Superior temporal gyrus (tissue), 1 donor: ENCODE results near the gene PLS1.
A peak's percentile ranks its signal among the peaks of the same experiment; 100 is the strongest.
"Not testable (repeated sequence)": the region's sequence is repeated elsewhere in the genome, so short reads cannot be mapped to it uniquely, and the experiment has no call there.

Experiments used
- DNase-seq: peaks from one replicate; pipeline ENCODE4 v3.0.0-alpha.2; 2016; ENCODE audit errors: extremely low spot score

The PLS1 gene

DNA sequence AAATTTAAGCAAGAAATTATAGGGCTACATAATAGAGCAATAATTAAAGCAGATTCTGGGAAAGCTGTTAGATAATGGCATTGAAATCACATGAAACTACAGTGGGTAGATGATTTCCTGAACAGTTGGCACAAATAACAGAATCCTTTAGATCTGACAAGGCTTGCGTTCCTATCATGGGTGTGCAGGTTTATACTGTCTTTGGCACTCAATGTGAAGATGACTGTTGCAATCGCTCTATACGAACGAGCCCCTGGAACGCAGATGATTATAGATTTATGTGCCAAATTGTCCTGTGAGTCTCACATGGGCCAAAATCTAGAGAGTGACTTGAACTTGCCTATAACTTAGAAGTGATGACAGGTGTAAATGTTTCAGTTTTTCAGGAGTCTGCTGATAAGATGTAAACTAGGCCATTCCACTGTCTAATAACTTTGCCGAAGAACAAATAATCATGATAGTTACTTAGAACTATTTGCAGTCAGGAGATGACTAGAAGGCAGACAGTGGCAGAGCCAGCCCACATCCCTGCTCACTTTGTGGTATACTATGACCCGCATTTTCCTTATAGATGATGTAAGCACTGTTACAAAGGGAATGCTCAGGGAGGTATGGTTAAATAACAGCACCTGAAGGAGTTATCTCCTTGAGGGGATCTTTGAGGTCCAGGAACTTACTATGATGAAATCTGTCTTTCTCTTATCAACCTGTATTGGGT is 97.1 kb downstream of the PLS1 start:
- DNase-seq: no peak

DNA sequence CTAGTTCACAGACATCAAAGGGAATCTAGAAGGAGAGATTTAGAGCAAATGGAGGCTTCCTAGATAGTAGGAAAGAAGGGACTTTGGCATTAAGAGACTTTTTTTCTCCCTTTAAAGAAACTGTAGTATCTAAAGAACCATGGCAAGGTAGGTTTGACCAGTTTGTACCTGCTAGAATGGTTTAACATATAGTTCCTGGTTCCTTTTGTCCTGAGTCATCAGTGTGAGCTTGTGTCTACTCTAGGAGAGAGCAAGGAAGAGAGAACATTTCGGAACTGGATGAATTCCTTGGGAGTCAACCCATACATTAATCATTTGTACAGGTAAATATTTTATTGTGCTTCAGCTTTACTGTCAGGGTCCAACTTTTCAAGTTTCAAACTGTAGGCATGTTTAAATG is 98.0 kb downstream of the PLS1 start:
- no peak for DNase-seq

DNA sequence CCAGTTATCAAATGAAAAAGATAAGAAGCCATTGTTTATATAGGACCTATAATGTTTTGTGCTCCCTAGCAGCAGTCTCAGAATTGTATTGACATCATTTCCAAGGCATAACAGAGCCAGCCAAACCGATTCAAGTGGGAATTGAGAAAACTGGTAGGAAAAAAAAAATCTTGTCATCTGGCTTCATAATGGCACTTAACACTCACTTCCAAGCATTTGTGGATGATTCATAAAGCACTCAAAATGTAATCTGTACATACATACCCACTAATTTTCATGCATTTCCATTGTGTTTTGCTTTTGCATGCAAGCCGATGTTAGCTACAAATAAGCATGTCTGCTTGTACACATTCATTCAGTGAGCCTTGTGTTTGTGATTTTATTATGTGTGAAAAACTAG is 109.0 kb downstream of the PLS1 start:
- no peak for DNase-seq

DNA sequence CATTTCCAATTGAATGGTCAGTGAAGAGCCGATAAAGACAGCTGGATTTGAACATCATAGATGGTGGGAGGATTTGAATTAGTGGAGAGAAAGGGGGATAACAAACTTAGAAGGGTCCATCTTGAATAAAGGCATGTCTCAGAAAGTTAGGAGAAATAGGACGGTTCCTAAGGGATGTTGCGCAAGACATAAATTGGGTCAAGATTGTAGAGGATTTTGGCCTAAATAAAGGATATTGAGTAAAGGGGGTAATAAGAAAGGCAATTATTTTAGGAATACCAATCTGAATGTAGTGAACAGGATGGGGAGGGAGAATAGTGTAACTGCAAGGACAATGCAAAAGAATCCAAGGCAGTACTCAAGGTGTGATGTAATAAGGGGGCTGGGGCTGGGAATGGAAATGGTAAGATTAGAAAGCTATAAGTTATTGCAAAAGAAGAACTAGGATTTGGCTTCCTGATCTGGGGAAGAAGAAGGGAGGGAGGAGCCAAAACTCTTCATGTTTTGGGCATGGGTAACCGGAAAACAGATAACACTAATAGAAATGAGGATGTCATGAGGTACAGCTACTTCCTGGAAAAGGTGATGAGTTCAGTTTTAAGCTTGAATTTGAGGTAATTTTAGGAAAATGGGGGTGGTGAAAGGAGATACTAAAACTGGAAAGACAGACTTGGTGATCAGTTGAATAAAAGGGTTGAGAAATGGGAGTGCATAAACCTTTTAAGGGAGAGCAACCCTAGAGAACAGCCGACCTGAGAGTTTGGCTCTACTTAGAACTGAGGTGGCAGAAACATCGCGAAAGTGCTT is 110.3 kb downstream of the PLS1 start:
- no peak for DNase-seq

DNA sequence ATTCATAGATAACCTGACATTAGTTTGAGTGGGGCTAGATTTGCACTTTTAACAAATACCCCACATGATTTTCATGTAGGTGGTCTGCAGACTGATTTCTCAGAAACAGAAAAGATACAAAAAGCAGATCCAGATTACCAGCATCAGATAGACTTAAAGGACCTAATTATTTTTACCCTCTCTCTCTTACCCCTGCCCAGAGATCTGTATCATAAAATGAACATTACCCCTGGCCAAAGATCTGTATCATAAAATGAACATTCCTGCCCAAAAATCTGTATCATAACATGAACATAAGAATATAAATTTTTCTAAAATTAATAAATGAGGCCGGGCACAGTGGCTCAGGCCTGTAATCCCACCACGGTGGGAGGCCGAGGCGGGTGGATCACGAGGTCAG is 113.0 kb downstream of the PLS1 start:
- DNase-seq: no peak

DNA sequence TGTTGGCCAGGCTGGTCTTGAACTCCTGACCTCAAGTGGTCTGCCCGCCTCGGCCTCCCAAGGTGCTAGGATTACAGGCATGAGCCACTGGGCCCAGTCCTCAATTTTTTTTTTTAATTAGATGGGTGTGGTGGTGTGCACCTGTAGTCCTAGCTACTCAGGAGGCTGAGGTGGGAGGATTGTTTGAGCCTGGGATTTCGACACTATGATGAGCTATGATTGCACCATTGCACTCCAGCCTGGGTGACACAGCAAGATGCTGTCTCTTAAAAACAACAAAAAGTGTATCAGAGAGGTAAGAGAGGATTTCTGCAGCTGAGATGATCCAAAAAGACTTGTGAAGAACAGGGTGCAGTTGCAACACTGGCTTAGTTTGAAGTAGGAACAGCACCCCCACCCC is 118.7 kb downstream of the PLS1 start:
- not testable (repeated sequence) for DNase-seq

DNA sequence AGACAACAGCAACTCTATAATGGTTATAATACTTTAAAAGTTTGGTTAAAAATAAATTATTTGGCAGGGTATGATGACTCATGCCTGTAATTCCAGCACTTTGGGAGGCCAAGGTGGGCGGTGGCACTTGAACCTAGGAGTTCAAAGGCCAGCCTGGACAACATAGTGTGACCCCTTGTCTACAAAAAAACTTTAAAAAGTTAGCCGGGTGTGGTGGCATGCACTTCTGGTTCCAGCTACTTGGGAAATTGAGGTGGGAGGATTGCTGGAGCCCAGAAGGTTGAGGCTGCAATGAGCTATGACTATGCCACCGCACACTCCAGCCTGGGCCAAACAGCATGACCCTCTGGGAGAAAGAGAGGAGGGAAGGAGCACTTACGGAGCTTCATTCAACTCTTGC is 119.9 kb downstream of the PLS1 start:
- DNase-seq: no peak

DNA sequence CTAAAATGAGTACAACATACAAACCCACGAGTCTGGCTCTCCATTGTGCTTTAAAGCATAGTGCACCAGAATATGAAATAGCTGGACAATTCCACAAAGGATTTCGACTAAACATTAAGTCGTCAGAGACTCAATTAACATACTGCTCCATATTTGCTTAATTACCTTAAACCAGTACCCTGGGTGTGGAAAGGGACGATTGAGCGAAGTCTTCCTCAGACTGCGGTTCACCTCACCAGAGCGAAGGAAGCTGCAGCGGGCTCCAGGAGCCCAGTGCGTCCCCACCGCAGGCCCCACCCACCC is 127.4 kb downstream of the PLS1 start:
- peak; percentile 86 for DNase-seq

DNA sequence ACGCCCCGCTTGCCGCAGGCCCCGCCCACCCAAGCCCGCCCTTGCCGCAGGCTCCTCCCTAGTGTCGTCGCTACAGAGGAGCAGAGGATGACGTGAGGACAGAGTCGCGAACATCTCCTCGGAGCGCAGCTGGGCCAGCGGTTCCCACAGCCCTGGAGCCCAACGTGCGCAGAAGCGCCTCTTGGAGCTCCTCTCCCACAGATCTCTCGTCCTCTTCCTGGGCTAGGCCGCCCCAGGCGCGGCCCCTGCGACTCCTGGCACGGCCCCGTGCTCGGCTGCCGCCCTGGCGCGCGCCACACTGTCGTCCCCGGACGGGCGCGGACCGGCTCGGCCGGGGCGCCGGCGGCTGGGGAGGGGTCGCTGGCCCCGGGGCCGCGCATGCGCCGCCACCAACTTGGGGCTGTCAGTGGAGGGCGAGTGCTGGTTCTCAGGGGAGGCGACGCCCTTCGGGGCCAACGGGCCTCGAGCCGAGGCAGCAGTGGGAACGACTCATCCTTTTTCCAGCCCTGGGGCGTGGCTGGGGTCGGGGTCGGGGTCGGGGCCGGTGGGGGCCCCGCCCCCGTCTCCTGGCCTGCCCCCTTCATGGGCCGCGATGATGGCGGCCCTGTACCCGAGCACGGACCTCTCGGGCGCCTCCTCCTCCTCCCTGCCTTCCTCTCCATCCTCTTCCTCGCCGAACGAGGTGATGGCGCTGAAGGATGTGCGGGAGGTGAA is 127.9 kb downstream of the PLS1 start, which contains the start of gene TRPC1:
Gene TRPC1, plus strand, starts transcription at position 67 of the 714 bp plus-strand sequence. Its CDS starts 526 bp downstream, at position 593.
- no peak for DNase-seq

DNA sequence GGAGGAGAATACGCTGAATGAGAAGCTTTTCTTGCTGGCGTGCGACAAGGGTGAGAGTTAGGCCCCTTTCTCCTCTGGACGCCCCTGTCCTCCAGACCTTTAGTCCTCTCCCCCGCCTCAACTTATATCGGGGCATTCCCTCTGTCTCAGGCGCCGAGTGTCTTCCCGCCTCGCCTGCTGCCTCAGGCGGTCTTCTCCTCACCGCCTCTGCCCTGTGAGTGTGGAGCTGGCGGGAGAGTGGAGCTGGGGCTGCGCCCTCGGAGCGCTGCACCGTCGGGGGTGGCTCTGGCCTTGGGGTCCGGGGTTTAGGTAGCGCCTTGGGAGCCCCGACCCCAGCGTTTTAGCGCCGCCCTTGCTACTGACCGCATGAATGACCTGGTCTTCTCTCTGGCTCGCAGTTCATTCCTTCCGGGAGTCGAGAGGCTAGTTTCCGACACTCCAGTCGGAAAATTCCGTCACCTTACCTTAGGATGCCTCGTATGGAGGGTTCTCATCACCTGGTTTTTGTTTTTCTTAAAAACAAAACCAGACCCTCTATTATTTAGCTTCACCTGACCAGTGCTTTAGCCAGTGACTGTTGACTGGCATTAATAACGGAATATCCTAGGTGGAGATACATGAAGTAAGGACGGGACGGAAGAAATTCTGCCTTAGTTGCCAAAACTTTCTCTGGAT is 128.6 kb downstream of the PLS1 start:
- DNase-seq: peak; percentile 42

DNA sequence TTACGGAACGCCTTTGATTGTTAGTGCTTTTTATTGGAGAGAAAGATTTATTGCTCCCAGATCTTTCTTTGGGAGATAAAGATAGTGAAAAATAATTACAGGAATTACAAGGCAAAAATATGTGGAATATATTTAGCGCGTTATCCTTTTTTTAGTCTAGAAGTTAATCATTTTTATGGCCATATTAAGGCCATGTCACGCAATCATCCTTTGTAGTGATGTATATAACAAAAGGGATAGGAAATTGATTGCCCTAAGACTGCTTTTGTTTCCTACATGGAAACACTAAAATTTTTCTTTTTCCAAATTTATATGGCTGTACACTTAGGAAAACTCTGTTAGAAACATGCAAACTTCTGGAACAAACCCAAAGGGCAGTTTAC is 129.2 kb downstream of the PLS1 start:
- no peak for DNase-seq

DNA sequence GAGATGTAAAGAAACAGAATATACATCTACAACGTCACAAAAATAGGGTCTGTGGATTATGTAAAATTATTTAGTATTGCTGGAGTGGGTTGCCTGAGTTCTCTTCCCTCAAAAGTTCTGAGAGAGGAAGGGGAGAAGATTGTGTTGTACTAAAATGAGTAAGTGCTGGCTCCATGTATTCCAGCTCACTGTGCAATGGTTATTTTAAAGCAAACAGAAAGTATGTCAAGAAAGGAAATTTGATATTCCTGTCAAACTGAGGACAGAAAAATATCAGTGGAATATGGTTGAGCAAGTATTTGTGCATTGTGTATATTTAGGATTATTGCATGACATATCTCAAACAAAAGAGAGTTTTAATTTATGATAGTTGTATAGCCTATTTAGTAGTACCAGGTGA is 129.8 kb downstream of the PLS1 start:
- no peak for DNase-seq

DNA sequence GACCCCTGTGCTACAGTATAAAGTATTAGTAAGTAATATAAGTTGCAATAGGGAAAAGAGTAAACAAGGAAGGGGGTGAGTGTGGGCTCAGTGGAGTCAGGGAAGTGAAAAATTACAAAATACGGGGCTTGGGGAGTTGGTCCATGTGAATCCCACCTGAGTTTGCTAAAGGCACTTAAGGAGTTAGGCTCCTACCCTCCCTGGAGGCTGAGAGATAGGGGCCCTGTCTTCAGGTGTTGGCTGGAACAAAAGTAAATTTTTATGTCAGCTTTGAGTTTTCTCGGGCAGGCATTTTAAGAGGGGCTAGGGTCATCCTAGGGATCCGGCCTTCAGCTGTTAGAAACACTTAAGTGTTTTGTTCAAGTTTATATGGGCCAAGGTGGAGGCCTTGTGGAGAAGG is 135.9 kb downstream of the PLS1 start:
- no peak for DNase-seq

DNA sequence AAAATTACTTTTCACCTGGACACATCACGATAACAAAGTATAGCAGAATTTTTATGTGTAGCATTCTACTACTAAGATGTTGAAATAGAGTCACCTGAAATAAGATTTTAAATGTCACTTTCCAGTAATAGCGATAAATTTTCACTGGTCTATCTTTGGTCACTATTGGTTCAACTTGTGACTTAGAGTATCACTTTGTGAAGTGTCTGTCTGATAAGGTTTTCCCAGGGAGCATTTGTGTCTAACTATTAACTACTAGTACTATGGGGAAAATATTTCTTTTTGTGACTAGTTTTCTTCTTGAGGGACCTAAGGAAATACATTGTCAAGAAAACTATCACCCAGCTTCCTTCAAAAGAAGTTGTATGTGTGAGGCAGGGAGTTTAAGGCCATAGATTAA is 138.6 kb downstream of the PLS1 start:
- DNase-seq: no peak

DNA sequence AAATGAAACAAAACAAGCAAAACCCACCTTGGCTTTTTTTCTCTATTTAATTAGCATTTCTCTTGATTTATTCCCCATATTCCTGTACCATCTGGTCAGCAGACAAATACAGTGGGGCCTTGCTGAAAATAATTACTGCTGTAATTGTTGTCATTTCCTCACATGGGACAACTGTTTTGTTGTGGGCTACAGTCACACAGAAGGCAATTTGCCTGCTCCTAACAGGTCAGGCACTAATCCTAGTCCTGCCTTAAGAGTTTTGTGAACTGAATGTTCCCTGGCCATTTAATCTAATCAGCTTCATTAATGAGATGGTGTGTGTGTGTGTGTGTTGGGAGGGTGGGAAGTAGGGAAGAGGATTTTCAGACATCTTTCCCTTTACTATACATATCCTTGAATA is 139.3 kb downstream of the PLS1 start:
- no peak for DNase-seq

DNA sequence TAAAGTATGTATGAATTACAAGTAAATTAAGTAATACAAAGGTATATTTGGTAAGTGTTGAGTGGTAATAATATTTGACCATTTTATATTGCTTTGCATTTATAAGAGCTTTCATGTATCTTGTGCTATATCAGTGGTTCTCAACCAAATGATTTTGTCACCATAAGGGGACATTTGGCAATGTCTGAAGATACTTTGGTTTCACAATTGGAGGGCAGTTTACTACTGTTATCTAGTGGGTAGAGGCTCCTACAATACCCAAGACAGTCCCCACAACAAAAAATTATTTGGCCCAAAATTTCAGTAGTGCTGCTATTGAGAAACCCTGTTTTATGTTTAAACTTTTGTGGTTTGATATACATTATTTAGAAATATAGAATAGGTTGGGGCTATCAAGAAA is 142.2 kb downstream of the PLS1 start:
- DNase-seq: no peak

DNA sequence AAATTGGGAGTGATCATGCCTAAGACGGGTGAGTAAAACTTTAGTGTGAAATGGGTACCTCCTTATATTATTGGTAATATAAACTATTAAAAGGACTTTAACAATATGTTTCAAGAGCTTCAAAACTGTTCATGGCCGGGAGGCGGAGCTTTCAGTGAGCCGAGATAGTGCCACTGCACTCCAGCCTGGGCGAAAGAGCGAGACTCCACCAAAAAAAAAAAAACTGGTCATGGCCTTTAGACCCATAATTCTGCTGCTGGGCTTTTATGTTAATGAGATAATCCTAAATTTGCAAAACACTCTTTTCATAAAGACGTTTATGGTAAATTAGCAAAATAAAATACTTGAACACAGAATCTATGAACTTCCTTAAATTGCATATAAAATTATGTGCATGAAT is 150.5 kb downstream of the PLS1 start:
- DNase-seq: no peak

DNA sequence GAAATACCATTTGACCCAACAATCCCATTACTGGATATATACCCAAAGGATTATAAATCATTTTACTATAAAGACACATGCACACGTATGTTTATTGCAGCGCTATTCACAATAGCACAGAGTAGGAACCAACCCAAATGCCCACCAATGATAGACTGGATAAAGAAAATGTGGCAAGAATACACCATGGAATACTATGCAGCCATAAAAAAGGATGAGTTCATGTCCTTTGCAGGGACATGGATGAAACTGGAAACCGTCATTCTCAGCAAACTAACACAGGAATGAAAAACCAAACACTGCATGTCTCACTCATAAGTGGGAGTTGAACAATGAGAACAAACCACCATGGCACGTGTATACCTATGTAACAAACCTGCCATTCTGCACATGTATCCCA is 154.3 kb downstream of the PLS1 start:
- not testable (repeated sequence) for DNase-seq

DNA sequence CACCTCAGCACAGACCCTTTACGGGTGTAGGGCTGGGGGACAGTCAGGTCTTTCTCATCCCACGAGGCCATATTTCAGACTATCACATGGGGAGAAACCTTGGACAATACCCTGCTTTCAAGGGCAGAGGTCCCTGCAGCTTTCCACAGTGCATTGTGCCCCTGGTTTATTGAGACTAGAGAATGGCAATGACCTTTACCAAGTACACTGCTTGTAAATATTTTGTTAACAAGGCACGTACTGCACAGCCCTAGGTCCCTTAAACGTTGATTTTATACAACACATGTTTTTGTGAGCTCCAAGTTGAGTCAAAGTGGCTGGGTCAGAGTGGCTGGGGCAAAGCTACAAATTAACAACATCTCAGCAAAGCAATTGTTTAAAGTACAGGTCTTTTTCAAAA is 156.4 kb downstream of the PLS1 start:
- not testable (repeated sequence) for DNase-seq

DNA sequence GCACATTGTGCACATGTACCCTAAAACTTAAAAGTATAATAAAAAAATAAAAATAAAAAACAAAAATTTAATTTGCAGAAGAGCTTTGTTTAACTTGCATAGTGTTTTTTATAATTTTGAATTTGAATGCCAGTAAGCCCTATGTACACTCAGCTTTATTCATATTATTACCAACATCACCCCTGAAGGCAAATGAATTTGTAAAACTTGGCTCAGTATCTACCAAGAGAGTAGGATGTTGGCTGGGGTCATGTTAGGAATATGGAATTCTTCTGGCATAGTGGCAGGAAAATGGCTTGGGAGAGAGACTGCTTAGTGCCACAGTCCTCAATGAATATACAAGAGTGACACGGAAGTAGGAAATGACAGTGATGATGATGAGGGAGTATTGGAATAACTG is 158.3 kb downstream of the PLS1 start:
- DNase-seq: no peak
